K562 (cell line): ENCODE results near the gene TRAP1.

Source experiments
- ADNP ChIP-seq: fragments of 200-800 bp; sonication (Bioruptor generic); IDR thresholded peaks from 2 replicates; pipeline ENCODE4 v1.6.1; 2016; ENCODE audit warnings: missing genetic modification characterization, missing compliant biosample characterization
- CTCF ChIP-seq, 3 experiments: IDR thresholded peaks in 2 of 3; conservative IDR thresholded peaks in 1 of 3; 2 replicates each; pipeline ENCODE4 v1.5.1; 2011 to 2012; ENCODE audit warnings: low read length in 3 of 3, mild to moderate bottlenecking in 3 of 3, control low read depth in 2 of 3, improper control_type of control experiment in 1 of 3, inconsistent platforms in 1 of 3, low read depth in 1 of 3, mixed read lengths in 1 of 3, moderate library complexity in 1 of 3; ENCODE audit not compliant: insufficient read depth in 2 of 3
- EZH2 ChIP-seq: IDR thresholded peaks from 2 replicates; pipeline ENCODE4 v1.6.1; 2012; ENCODE audit warnings: low read depth, mild to moderate bottlenecking, inconsistent platforms, low read length, borderline replicate concordance
- HNRNPK ChIP-seq: fragments of 200-400 bp; formaldehyde crosslinking; IDR thresholded peaks from one replicate; pipeline ENCODE4 v1.6.1; 2018; ENCODE audit warnings: mild to moderate bottlenecking, low read depth, low read length; ENCODE audit not compliant: poor library complexity, severe bottlenecking
- JUND ChIP-seq, 2 experiments: IDR thresholded peaks; 2 replicates in 1 of 2; 3 replicates in 1 of 2; pipeline ENCODE4 v1.6.1; 2011; ENCODE audit warnings: borderline replicate concordance in 2 of 2, low read depth in 2 of 2, low read length in 2 of 2, improper control_type of control experiment in 1 of 2, missing biosample characterization in 1 of 2, missing genetic modification characterization in 1 of 2, missing genetic modification reagents in 1 of 2
- NRF1 ChIP-seq, 2 experiments: fragments of 450-650 bp; IDR thresholded peaks in 1 of 2; conservative IDR thresholded peaks in 1 of 2; 2 replicates each; pipeline ENCODE4 v1.6.1; 2014; ENCODE audit warnings: mild to moderate bottlenecking in 2 of 2
- PCBP2 ChIP-seq: fragments of 200-400 bp; formaldehyde crosslinking; IDR thresholded peaks from 2 replicates; pipeline ENCODE4 v1.6.1; 2018; ENCODE audit warnings: low read length, low read depth, mild to moderate bottlenecking, moderate library complexity; ENCODE audit not compliant: poor library complexity, severe bottlenecking
- SUPT5H ChIP-seq: fragments of 450-650 bp; IDR thresholded peaks from 2 replicates; pipeline ENCODE4 v1.6.1; 2016
- ZBTB33 ChIP-seq: sonication (generic); formaldehyde crosslinking; IDR thresholded peaks from 2 replicates; pipeline ENCODE4 v1.8.1; 2023; ENCODE audit warnings: mild to moderate bottlenecking, missing genetic modification reagents
- ZNF24 ChIP-seq: fragments of 450-650 bp; IDR thresholded peaks from 2 replicates; pipeline ENCODE4 v1.6.1; 2016
- ZNF263 ChIP-seq: sonication (generic); formaldehyde crosslinking; IDR thresholded peaks from 2 replicates; pipeline ENCODE4 v1.8.0; 2022; ENCODE audit warnings: mild to moderate bottlenecking, missing genetic modification reagents, borderline replicate concordance

- TF ChIP-seq JUND (IDR thresholded peaks at IDR 0.05; ENCODE audit: borderline replicate concordance, low read depth, low read length) (no peak), JUND (tag; IDR thresholded peaks at IDR 0.05; ENCODE audit: borderline replicate concordance, low read depth, low read length) (no peak), ZNF24 (no peak), ZNF263 (CRISPR knock-in tag) (no peak), CTCF (IDR thresholded peaks at IDR 0.05 in 2 of 3, conservative IDR thresholded peaks at IDR 0.05 in 1 of 3; ENCODE audit: insufficient read depth in 2 of 3, low read depth in 1 of 3, low read length in 3 of 3) (no peak), NRF1 (conservative IDR thresholded peaks at IDR 0.05 in 1 of 2, IDR thresholded peaks at IDR 0.05 in 1 of 2) (no peak), ADNP (tag) (no peak), PCBP2 (no peak), SUPT5H (no peak), ZBTB33 (no peak), HNRNPK (no peak), EZH2 (no peak)
Measured at GRCh38 chr16:3754772-3755171, 37.4 kb upstream of the TRAP1 start.
